SH-SY5Y (cell line): Measurements from ENCODE around the gene ATP10A.

ENCODE experiments used
- GATA2 ChIP-seq: IDR thresholded peaks from 2 replicates; pipeline ENCODE4 v1.6.1; 2011; ENCODE audit warnings: mild to moderate bottlenecking, low read depth, low read length
- GATA3 ChIP-seq: IDR thresholded peaks from 2 replicates; pipeline ENCODE4 v1.6.1; 2011; ENCODE audit warnings: low read depth, mild to moderate bottlenecking, low read length, moderate library complexity

DNA sequence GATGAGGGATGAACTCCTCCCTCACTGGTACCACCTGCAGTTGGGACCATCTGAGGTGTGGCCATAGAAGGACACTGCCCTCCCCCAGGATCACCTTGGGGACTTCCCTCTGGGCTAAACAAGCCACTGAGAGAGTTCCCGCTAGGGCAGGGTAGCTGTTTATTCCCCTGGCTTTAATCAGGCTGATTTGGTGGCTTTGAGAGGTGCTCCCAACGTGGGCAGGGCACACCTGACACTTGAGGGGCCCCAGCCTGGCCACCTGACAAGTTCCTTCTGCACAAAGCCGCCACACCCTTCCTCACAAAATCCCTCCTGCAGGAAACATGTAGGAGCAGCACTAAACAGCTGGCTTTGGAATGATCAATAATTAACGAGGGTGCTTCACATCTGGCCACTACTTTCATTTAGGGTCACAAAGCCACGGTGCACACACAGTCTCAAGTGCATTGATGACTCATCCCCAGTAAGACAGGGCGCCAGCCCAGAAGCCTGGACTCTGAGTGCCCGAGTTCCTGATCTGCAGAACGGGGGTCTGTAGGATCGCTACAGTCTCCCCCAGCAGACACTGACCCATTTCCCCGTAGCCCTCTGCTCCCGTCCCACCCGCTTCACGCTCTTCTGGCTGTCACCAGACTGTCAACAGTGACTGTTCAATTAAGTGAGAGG lies 75.1 kb downstream of the ATP10A start:
- TF ChIP-seq GATA3 = no peak
- TF ChIP-seq GATA2 = no peak
